ENCODE measurements around the gene KRTAP5-8. TPM values are rescaled to one million over a fixed set of nuclear protein-coding genes. Genes with fewer than 3 reads are reported as not detected.
A peak's percentile ranks its signal among the peaks of the same experiment; 100 is the strongest.
"Not testable (repeated sequence)": the region's sequence is repeated elsewhere in the genome, so short reads cannot be mapped to it uniquely, and the experiment has no call there.

Gene KRTAP5-8
- total RNA-seq, 2 donors from 2014 or later, result not detected

DNA sequence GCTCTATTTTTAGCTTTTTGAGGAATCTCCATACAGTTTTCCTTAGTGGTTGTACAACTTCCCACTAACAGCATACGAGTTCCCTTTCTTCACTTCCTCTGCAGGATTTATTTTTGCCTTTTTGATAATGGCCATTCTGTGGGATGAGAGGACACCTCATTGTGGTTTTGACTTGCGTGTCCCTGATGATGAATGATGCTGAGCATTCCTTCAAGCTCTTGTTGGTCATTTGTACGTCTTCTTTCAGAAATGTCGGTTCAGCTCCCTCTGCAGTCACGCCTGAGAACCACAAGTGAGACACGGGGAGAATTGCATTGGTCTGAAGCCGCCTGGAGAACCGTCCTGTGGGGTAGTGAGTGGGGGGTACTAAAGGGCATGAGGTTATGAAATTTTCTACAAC is 25.6 kb downstream of the KRTAP5-8 start:
- H3K27me3 Mint-ChIP-seq, result peaks cover 38 to 53% of the 10 kb centered on the region in 2 donors
- no peak overlapping the region for H3K4me3 Mint-ChIP-seq
- DNase-seq (ENCODE audit: low spot score) (no peak), ATAC-seq (no peak)
- peaks cover 0 to 5% of the 10 kb centered on the region in 2 donors for H3K4me1 Mint-ChIP-seq (ENCODE audit: low read depth in 2 of 2)
- H3K27ac Mint-ChIP-seq, result no peak overlapping the region
- no peaks in the 10 kb centered on the region for H3K9me3 Mint-ChIP-seq
- H3K36me3 Mint-ChIP-seq, result no peaks in the 10 kb centered on the region

DNA sequence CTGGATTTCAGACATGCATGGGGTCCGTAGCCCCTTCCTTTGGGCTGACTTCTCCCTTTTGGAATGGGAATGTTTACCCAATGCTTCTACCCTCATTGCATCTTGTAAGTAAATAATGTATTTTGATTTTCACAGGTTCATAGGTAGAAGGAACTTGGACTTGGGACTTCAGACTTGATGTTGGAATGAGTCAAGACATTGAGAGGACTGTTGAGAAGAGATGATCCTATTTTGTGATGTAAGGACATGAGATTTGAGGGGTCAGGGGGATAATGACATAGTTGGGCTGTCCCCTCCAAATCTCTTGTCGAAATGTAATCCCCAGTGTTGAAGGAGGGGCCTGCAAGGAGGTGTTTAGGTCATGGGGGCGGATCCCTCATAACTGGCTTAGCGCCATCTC is 26.6 kb downstream of the KRTAP5-8 start:
- no peak overlapping the region for H3K27ac Mint-ChIP-seq
- DNase-seq (ENCODE audit: low spot score) (no peak), ATAC-seq (no peak)
- peaks cover 0 to 5% of the 10 kb centered on the region in 2 donors for H3K4me1 Mint-ChIP-seq (ENCODE audit: low read depth in 2 of 2)
- H3K36me3 Mint-ChIP-seq, result no peaks in the 10 kb centered on the region
- no peak overlapping the region for H3K4me3 Mint-ChIP-seq
- no peaks in the 10 kb centered on the region for H3K9me3 Mint-ChIP-seq
- peaks cover 34 to 53% of the 10 kb centered on the region in 2 donors for H3K27me3 Mint-ChIP-seq

DNA sequence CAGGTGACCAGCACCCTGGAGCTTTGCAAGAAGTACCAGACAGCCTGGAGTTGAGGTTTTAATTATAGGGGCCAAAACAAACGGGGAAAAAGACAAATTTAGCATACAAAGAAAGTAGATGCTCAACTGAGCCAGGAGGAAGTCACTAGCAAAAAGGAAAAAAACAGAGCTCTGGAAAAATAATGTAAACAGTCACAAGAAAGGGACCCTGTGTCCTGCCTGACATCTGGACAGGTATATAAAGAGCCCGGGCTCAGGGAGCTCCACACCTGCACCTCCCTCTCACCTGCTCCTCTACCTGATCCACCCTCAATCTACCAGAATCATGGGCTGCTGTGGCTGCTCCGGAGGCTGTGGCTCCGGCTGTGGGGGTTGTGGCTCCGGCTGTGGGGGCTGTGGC is 27.4 kb downstream of the KRTAP5-8 start, which contains the start of gene KRTAP5-10:
KRTAP5-10 (plus strand) TSS at position 301 of the 400 bp plus-strand sequence; CDS start at position 326, 25 bp downstream.
- H3K4me3 Mint-ChIP-seq, result no peak within 1 kb of the TSS
- no peaks in the 10 kb centered on the region for H3K9me3 Mint-ChIP-seq
- DNase-seq (ENCODE audit: low spot score), result no peak
- H3K27ac Mint-ChIP-seq, result no peak within 1 kb of the TSS
- H3K27me3 Mint-ChIP-seq, result peaks cover 34 to 54% of the 10 kb centered on the region in 2 donors
- H3K4me1 Mint-ChIP-seq (ENCODE audit: low read depth in 2 of 2), result peaks cover 0 to 5% of the 10 kb centered on the region in 2 donors
- H3K36me3 Mint-ChIP-seq, result no peaks in the 10 kb centered on the region
- no peak for ATAC-seq

DNA sequence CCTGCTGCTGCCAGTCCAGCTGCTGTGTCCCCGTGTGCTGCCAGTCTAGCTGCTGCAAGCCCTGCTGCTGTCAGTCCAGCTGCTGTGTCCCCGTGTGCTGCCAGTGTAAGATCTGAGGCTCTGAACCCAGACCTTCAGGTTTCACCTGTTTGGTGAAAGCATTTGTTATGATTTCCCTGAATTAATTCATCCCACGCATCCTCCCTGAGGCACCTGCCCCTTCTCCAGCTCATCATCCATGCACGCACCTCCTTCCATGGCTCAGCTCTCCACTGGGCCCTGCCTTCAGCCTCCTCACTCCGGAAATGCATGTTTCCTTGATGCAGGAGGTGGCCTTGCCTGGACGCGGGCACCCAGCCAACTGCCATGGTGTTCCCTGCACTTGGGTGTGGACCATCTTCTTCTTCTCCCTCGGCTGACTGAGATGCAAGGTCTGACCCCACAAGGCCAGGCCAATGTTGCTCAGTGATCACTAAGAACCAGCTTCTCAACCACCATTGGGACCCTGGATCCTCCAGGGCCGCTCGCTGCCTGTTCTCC is 28.3 kb downstream of the KRTAP5-8 start:
- Mint-ChIP-seq H3K4me3 (no peak overlapping the region), H3K27me3 (peaks cover 36 to 55% of the 10 kb centered on the region in 2 donors), H3K4me1 (ENCODE audit: low read depth in 2 of 2) (peaks cover 0 to 5% of the 10 kb centered on the region in 2 donors), H3K36me3 (no peaks in the 10 kb centered on the region), H3K27ac (no peak overlapping the region), H3K9me3 (no peaks in the 10 kb centered on the region)
- ATAC-seq, result no peak
- no peak for DNase-seq (ENCODE audit: low spot score)

DNA sequence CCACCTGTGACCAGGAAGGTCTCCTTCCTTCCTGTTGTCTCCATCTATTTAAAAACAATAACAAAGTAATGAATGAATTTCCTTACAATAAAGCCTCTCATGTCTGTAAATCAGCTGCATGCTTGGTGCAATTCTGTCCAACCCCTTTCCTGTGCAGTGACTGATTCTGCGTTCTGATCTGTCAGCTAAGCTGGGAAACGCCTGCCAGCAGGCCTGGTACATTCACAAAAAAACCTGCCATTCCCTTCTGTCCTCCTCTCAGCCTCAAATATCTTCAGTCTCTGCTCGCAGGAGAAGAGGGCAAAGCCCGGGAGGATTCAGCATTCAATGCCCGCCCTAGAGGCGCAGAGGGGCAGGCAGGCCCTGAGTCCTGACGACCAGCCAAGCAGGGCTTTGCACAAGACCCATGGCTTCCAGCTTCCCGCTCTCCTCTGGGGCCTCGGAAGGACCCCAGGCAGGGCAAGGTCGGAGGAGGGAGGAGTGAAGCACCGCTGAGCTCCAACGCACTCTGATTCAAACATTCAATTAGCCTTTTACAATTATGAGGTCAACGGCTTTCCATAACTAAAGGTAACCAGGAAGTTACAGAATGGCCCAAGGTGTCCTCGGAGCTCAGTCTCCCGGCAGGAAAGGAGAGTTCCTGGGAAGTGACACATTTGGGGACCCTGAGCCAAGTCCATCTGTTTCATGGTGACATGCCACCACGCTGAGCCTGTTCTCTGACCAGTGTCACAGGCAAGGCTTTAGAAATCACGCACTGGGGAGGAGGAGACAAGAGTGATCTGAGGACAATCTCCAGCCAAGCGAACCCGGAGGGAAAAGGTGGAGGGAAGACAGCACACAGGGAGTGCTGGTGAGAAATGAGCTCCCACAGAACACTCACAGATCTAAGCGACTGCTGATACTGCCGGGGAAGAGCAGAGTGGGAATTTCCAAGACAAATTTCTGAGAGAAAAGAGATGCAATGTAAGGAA is 29.1 kb downstream of the KRTAP5-8 start:
- not testable (repeated sequence) for H3K9me3 Mint-ChIP-seq; ATAC-seq; H3K4me1 Mint-ChIP-seq (ENCODE audit: low read depth in 2 of 2); DNase-seq (ENCODE audit: low spot score); H3K4me3 Mint-ChIP-seq; H3K36me3 Mint-ChIP-seq; H3K27ac Mint-ChIP-seq
- H3K27me3 Mint-ChIP-seq, result peaks cover 32 to 48% of the 10 kb centered on the region in 2 donors

DNA sequence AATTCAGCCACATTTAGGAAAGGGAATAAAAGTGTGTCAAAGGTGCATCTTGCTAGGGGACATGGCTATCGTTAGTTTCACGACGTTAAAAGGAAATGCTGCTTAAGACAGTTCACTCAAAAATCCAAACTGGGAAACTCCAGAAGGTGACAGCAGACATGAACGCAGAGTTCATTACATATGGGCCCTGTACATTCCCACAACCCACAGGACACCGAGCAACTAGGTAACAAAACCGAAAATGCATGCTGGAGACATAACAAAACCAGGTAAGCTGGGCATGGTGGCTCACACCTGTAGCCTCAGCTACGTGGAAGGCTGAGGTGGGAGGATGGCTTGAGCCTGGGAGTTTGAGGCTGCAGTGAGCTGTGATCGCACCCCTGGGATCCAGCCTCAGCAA is 29.8 kb downstream of the KRTAP5-8 start:
- H3K36me3 Mint-ChIP-seq; H3K4me3 Mint-ChIP-seq; H3K4me1 Mint-ChIP-seq (ENCODE audit: low read depth in 2 of 2); H3K9me3 Mint-ChIP-seq; ATAC-seq; H3K27ac Mint-ChIP-seq: not testable (repeated sequence)
- H3K27me3 Mint-ChIP-seq, result peaks cover 32 to 41% of the 10 kb centered on the region in 2 donors
- peak; percentile 8 for DNase-seq (ENCODE audit: low spot score)

DNA sequence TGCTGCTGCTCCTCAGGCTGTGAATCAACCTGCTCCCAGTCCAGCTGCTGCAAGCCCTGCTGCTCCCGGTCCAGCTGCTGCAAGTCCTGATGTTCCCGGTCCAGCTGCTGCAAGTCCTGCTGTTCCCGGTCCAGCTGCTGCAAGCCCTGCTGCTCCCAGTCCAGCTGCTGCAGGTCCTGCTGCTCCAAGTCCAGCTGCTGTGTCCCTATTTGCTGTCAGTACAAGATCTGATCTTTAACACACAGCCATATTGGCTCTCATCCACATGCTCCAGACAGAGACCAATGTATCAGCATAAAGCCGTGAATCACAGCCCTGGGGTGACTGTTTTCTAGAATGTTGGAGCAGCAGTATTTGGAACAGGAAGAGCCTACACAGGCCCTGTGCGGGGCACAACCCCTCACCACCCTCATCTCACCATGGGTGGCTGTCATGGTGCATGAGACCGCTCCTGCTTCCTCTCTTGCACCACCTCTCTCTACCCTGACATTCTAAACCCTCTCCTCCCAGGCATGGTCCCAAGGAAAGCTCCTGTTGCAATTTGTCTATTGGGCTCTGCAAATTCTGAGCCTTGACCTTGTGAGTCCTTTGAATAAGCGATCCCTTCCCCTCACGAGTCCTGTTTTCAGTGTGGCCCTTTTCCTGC is 31.0 kb downstream of the KRTAP5-8 start:
- DNase-seq (ENCODE audit: low spot score) (peak; percentile 49), ATAC-seq (no peak)
- Mint-ChIP-seq H3K27ac (no peak overlapping the region), H3K36me3 (no peaks in the 10 kb centered on the region), H3K4me1 (ENCODE audit: low read depth in 2 of 2) (peaks cover 0 to under 1% of the 10 kb centered on the region in 2 donors), H3K27me3 (peaks cover 23 to 29% of the 10 kb centered on the region in 2 donors), H3K9me3 (no peaks in the 10 kb centered on the region), H3K4me3 (no peak overlapping the region)

DNA sequence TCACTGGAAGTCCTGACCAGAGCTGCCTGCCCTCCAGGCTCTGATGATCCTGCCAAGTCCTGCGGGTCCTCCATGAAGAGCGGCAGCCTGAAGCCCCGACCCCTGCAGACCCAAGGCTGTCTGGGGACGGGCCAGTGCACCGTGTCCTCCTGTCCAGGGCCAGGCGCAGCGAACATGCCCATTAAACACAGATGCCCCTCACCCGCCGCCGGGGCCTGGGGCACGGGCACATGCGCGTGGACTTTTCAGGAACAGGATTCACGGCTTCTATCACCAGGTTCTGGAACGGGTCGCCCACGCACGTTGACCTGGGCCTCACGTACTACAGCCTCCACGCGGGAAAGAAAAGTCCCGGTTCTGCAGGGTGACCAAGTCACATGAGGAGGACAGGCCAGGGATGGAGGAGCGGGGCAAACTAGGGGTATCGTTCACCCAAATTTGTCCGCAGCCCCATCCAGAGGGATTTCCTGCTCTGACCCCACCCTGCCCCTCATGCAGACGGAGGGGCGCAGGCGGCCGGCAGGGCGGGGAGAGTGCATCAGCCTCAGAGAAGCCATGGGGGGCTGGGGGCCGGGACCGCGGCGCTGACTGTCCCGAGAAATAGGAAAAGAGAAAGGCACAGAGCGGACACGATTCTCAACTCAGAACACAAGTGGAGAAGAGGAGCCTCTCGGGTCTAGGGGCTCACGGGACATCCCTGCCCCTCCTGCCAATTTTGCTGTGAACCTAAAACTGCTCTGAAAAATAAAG is 33.5 kb downstream of the KRTAP5-8 start:
- H3K4me1 Mint-ChIP-seq (ENCODE audit: low read depth in 2 of 2); H3K9me3 Mint-ChIP-seq; ATAC-seq; H3K4me3 Mint-ChIP-seq; H3K27ac Mint-ChIP-seq; DNase-seq (ENCODE audit: low spot score); H3K36me3 Mint-ChIP-seq: not testable (repeated sequence)
- peaks cover 11 to 13% of the 10 kb centered on the region in 2 donors for H3K27me3 Mint-ChIP-seq

DNA sequence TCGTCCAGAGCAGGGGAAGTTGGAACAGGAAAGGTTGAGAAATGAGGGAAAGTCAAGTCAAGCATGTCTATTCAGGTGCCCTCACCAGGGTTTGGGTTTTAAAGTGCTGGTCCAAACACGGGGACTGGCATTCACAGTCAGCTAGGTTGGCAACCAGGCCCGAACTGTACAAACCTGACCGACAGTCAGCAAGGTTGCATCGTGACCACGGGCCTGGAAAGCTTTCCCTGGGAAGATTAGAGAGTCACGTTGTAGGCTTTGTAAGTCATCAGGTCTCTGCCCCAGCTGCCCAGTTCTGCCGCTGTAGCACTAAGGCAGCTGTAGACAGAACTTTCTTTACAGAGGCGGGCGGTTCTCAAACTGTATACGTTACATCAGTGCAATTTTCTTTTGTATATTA is 35.0 kb downstream of the KRTAP5-8 start:
- Mint-ChIP-seq H3K27ac (no peak overlapping the region), H3K36me3 (no peaks in the 10 kb centered on the region), H3K9me3 (no peaks in the 10 kb centered on the region), H3K27me3 (peaks cover 5 to 9% of the 10 kb centered on the region in 2 donors), H3K4me3 (no peak overlapping the region), H3K4me1 (ENCODE audit: low read depth in 2 of 2) (no peaks in the 10 kb centered on the region)
- DNase-seq (ENCODE audit: low spot score) (no peak), ATAC-seq (no peak)

DNA sequence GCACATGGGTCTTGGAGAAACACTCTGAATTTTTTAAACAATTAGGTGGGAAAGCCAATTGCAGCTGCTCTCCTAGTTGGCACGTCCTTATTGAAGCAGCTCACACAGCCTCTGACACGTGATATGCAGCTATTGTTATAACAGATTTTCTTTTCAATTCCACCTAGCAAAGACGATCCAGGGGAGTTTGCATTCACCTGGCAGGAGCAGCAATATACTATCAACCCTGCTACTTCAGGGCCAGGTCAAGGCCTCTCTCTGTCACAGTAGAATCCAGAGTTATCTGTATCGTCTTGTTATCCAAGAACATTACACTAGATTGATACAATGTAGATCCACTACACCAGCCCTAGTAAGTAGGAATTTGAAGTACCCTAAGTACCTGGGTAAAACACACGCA is 36.6 kb downstream of the KRTAP5-8 start:
- H3K27ac Mint-ChIP-seq, result no peak overlapping the region
- H3K27me3 Mint-ChIP-seq, result peaks cover 5 to 9% of the 10 kb centered on the region in 2 donors
- no peak for DNase-seq (ENCODE audit: low spot score)
- no peak for ATAC-seq
- H3K9me3 Mint-ChIP-seq, result no peaks in the 10 kb centered on the region
- no peaks in the 10 kb centered on the region for H3K36me3 Mint-ChIP-seq
- H3K4me3 Mint-ChIP-seq, result no peak overlapping the region
- H3K4me1 Mint-ChIP-seq (ENCODE audit: low read depth in 2 of 2), result no peaks in the 10 kb centered on the region

DNA sequence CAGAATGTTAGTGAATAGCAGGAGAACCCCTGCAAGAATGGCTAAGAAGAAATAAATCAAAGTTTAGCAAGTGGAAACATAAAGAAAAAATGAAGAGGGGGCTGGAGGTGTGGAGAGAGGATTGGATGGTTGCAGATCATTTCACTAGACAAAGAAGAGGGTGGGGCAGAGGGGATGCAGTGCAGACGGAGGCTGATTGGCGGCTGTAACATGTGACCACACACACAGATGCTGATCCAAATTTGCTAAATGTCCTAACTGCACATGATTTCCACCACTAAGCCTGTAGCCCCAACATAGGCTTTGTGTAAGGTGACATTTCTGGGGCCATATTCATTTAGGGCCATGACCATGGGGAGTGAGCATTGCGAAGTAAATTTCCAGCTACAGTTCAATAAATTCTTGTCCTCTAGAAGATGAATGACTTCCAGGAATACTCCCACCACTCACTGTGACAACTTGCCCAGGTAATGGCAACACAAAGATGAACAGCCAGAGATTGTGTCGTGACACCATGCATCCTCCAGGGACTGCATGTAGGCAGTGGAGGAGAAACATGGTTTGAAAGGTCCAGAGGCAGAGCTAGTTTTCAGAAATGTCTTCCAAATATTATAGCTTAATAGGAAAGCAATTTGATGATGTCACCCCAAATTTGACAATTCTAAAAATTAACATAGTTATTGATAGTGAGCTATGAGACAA is 38.0 kb downstream of the KRTAP5-8 start:
- ATAC-seq, result no peak
- Mint-ChIP-seq H3K4me1 (ENCODE audit: low read depth in 2 of 2) (peaks cover 0 to 7% of the 10 kb centered on the region in 2 donors), H3K27me3 (peaks cover 3% of the 10 kb centered on the region in 2 donors), H3K9me3 (no peaks in the 10 kb centered on the region), H3K27ac (no peak overlapping the region), H3K36me3 (no peaks in the 10 kb centered on the region), H3K4me3 (no peak overlapping the region)
- no peak for DNase-seq (ENCODE audit: low spot score)

DNA sequence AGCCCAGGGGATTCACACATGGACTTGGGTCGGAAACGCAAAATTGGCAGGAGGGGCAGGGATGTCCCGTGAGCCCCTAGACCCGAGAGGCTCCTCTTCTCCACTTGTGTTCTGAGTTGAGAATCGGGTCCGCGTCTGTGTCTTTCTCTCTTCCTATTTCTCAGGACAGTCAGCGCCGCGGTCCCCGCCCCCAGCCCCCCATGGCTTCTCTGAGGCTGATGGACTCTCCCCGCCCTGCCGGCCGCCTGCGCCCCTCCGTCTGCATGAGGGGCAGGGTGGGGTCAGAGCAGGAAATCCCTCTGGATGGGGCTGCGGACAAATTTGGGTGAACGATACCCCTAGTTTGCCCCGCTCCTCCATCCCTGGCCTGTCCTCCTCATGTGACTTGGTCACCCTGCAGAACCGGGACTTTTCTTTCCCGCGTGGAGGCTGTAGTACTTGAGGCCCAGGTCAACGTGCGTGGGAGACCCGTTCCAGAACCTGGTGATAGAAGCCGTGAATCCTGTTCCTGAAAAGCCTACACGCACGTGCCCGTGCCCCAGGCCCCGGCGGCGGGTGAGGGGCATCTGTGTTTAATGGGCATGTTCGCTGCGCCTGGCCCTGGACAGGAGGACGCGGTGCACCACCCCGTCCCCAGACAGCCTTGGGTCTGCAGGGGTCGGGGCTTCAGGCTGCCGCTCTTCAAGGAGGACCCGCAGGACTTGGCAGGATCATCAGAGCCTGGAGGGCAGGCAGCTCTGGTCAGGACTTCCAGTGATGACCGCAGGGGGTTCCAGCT is 39.1 kb downstream of the KRTAP5-8 start:
- not testable (repeated sequence) for ATAC-seq; H3K27ac Mint-ChIP-seq; H3K4me3 Mint-ChIP-seq; DNase-seq (ENCODE audit: low spot score); H3K36me3 Mint-ChIP-seq; H3K9me3 Mint-ChIP-seq
- Mint-ChIP-seq H3K4me1 (ENCODE audit: low read depth in 2 of 2) (peaks cover 0 to 10% of the 10 kb centered on the region in 2 donors), H3K27me3 (peaks cover 11% of the 10 kb centered on the region in 2 donors)

All from natural killer cell treated with Interleukin-12 subunit alpha and Interleukin-12 subunit beta and Interleukin-15 and Interleukin-18, amount 100 ng/mL, for 72 hours (primary cell).